GM19468 (cell line): ENCODE measurements around the gene TEPSIN.
"Not testable (repeated sequence)": the region's sequence is repeated elsewhere in the genome, so short reads cannot be mapped to it uniquely, and the experiment has no call there.

Experiments used
- ATAC-seq: cut with Tn5 transposase; IDR thresholded peaks from one replicate; pipeline ENCODE4 v1.9.1; 2021; ENCODE audit warnings: mild to moderate bottlenecking, moderate library complexity, moderate number of reproducible peaks; ENCODE audit not compliant: unreplicated experiment; ENCODE audit errors: extremely low read depth

TEPSIN gene

GRCh38 chr17:81238490-81238814 is 403 bp downstream of the TEPSIN start:
- ATAC-seq = no peak

- ATAC-seq = no peak
These were observed 1.0 kb downstream of the TEPSIN start for GRCh38 chr17:81237591-81238489.

- no peak for ATAC-seq
These were observed 2.1 kb downstream of the TEPSIN start for GRCh38 chr17:81236784-81237183.

GRCh38 chr17:81235822-81236740 is 2.8 kb downstream of the TEPSIN start:
- ATAC-seq = no peak

- no peak for ATAC-seq
These were observed 3.7 kb downstream of the TEPSIN start for GRCh38 chr17:81234940-81235821.

GRCh38 chr17:81234506-81234855 is 4.4 kb downstream of the TEPSIN start:
- no peak for ATAC-seq

GRCh38 chr17:81233811-81234505 is 4.9 kb downstream of the TEPSIN start:
- ATAC-seq = no peak

- no peak for ATAC-seq
These were observed 5.5 kb downstream of the TEPSIN start for GRCh38 chr17:81233316-81233715.

- ATAC-seq = no peak
These were observed 6.1 kb downstream of the TEPSIN start for GRCh38 chr17:81232616-81233241.

- no peak for ATAC-seq
These were observed 6.9 kb downstream of the TEPSIN start for GRCh38 chr17:81231766-81232581.

- ATAC-seq = no peak
These were observed 7.7 kb downstream of the TEPSIN start for GRCh38 chr17:81231121-81231645.

GRCh38 chr17:81230043-81230820 is 8.6 kb downstream of the TEPSIN start:
- no peak for ATAC-seq

GRCh38 chr17:81229666-81229920 is 9.3 kb downstream of the TEPSIN start:
- ATAC-seq = no peak

GRCh38 chr17:81228834-81229665 is 9.8 kb downstream of the TEPSIN start:
- no peak for ATAC-seq

GRCh38 chr17:81228420-81228819 is 10.4 kb downstream of the TEPSIN start:
- ATAC-seq = no peak

GRCh38 chr17:81227630-81228029 is 11.2 kb downstream of the TEPSIN start:
- ATAC-seq = not testable (repeated sequence)

GRCh38 chr17:81223762-81224130 is 15.1 kb downstream of the TEPSIN start:
- ATAC-seq = no peak
